ENCODE measurements around the gene C3.
"Not testable (repeated sequence)": the region's sequence is repeated elsewhere in the genome, so short reads cannot be mapped to it uniquely, and the experiment has no call there.

Gene C3

GRCh38 chr19:6720369-6721137 lies at the start of gene C3:
C3 (minus strand) TSS chr19:6720650; CDS start chr19:6720589, 61 bp downstream.
- no peak for DNase-seq

- no peak for DNase-seq
These were observed 48.7 kb upstream of the C3 start for GRCh38 chr19:6769006-6769619.

DNA sequence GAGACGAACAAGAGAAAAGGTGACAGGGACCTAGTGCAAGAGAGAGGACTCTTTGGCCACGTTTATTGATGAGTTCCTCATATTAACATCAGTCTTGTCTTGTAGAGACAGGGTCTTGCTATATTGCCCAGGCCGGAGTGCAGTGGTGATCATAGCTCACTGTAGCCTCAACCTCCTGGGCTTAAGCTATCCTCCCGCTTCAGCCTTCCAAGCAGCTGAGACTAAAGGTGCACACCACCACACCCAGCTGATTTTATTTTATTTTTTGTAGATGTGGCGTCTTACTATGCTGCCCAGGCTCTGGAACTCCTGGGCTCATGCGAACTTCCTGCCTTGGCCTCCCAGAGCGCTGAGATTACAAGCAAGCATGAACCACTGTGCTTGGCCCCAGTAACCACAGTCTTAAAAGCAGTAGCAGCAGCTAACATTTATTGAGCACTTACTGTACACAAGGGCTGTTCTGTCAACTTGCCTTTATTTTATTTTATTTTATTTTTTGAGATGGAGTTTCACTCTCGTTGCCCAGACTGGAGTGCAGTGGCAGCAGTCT lies 47.9 kb upstream of the C3 start:
- no peak for DNase-seq

GRCh38 chr19:6767357-6768235 lies 47.1 kb upstream of the C3 start, which contains the start of gene SH2D3A:
SH2D3A (minus strand) TSS chr19:6767435; CDS start chr19:6763748, 3,687 bp downstream.
- peak; percentile 95 for DNase-seq

DNA sequence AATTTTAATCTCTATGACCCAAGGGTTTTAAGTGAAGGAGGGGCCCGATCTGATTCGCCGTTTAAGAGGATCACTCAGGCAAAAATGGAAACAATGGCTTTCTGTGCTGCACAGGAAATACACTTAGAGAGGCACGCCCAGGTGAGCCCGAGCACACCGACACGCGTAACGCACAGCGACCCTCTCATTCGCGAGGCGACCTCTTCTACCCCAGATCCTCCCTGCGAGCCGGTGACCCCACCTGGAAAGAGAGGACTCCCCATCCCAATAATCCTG lies 46.6 kb upstream of the C3 start:
- no peak for DNase-seq

DNA sequence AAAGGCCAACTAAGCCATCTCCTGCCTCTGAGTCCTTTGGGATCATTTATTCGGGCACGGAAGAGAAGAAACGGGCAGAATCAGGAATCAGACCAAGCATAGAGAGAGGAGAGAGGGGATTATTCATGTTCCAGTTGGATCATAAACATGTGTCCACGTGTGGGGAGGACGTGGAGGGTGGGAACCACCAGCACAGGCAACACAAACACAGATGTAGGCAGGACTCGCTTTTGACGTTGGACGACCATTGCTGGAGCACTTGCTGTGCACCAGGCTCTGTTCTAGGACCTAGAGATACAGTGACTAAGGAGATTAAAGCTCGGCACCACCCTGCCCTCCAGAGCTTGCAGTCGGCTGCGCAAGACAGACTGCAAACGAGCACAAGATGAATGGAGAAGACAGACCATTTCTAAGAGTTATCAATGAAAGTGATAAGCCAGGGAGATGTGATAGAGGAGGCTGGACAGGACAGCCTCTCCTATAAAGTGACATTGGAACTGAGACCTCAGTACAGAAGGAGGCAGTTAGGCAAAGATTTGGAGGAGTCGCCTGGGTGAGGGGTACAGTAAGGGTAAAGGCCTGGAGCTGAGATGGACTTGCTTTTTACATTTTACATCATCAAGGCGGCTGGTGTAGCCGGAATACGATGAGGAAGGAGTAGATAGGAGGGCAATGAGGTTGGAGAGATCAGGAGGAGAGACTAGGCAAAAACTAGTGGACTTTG lies 46.1 kb upstream of the C3 start:
- no peak for DNase-seq

DNA sequence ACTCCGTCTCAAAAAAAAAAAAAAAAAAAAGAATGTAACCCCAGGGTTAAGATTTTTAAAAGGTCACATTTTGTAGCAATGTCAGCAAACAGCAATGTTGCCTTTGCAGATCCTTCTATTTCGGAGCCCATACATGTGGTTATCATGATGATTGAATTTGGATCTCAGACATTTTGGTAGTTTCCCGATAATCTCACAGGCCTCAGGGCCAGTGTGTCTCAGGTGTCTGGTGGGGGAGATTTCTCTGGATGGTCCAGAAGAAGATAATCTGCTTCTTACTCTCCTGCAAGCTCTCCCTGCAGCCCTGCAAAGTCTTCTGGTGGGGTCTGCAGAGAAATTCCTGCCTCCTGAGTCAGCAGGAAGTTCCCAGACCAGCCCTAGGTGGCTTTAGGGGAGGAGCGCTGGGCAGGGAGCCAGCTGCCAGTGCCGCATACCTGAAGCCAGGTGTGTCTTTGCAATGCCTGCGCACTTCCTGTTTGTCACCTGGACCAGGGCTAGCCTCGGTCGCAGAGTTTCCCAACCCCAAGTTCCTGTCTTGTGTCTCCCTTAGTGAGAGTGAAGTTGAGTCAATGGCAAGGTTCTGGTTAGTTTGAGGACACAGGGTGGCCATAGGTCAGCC lies 45.4 kb upstream of the C3 start:
- DNase-seq, result no peak

GRCh38 chr19:6762253-6762797 lies 41.9 kb upstream of the C3 start:
- not testable (repeated sequence) for DNase-seq

DNA sequence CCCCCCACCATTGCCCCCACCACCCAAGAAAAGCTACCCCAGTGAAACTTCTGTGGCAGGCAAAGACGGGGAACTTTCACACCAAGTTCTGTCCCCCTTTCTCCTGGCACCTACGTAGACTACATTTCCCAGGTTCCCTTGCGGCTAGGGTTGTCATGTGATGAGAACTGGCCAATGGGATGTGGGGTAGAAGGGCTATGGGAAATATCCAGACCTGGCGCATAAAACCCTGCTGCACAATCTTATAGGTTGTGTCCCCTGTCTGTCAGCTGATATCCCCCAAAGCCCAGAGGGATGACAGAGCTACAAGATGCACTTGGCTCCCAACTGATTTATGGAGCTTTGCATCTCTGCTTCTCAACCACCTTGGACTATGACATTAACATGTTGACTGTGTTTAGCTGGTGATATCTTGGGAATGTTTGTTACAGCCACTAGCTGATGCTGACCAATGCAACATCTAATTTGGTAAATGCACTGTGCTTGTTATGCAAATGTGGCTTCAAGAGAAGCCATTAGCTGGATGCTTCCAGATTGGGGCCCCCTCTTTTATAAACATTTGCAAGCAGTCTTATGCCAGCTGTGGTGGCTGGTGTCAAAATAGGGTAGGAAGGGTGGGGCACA lies 40.7 kb upstream of the C3 start:
- no peak for DNase-seq

DNA sequence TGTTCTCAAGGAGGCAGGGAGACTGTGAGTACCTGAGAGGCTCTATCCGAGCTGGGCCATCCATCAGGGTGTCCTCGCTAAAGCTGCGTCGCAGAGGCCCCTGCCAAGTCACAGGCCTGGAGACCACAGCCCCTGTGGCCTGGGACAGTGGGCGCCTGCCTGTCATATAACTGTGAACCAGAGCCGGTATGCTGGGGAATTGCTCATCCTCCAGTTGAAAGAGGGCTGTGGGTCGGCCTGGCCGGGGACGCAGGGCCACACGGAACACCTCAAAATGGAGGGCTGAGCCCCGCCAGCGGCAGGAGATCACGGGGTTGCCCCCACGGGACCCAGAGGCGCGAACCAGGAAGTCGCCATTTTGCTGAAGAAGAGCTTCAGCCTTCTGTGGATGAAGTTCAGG lies 40.2 kb upstream of the C3 start:
- no peak for DNase-seq

DNA sequence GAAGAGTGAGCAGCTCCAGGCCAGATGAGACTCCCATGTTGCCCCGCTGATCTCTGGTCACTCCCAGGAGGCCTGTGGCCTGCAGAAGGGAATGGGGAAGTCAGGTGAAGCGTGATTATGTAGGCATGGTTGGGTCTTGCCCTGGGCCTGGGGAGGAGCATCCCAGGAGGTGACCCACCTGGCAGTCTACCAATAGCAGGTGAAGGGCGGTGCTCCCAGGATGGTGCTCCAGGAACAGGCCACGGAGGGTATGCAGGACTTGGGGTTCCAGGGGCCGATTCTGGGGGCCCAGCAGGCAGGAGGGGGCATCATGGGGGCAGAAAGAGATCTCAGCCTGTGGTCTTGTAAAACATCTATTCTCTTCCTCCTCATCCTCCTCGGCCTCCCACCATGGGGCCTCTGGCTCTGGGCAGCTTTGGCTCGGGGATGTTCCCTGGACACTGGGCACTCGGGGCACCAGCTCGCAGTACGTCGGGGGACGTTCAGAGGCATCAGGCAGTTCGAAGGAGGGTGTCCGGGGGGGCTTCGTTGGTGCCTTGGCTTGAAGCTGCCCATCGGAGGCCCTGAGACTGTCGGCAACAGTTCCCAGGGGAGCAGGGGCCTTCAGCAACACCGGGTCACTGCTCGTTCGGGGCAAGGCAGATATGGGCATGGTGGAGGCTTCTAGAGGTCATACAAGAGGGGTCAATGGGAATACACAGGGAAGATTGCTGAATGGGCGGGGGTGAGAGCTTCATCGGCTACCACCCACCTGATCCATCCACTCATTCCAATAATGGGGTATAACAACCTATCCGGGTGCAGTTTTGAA lies 34.4 kb upstream of the C3 start:
- DNase-seq, result no peak

GRCh38 chr19:6754136-6754535 lies 33.7 kb upstream of the C3 start:
- DNase-seq, result no peak

GRCh38 chr19:6753178-6754031 lies 33.0 kb upstream of the C3 start:
- DNase-seq, result peak; percentile 68

GRCh38 chr19:6752256-6753177 lies 32.1 kb upstream of the C3 start:
- DNase-seq, result no peak

- DNase-seq, result no peak
These were observed 30.7 kb upstream of the C3 start for GRCh38 chr19:6751189-6751588.

- DNase-seq, result no peak
These were observed 29.6 kb upstream of the C3 start for GRCh38 chr19:6750062-6750461.

GRCh38 chr19:6748543-6748942 lies 28.1 kb upstream of the C3 start:
- not testable (repeated sequence) for DNase-seq

DNA sequence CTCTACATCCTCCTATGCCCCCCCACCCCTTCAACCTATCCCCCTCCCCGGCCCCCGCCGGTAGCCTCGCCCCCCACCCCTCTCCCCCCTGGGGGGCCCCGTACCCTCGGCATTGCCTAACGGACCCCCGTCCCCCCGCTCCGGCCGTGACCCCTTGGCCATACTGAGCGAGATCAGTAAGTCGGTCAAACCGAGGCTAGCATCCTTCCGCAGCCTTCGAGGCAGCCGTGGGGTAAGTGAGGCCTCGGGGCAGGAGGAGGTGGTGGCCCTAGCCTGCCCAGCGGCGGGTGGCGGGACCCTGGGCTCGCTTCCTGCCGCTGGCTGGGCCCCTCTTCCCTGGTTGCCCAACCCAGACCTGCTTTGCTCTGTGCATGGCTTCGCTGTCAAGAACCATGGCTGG lies 25.5 kb upstream of the C3 start:
- no peak for DNase-seq

Measured in activated CD8-positive, alpha-beta memory T cell treated with anti-CD3 and anti-CD28 coated beads, Interleukin-2, amount 50 U/mL, for 4 hours (primary cell).